ENCODE data around the gene DNMT3A.

Gene DNMT3A

GRCh38 chr2:25303633-25304236, 38.0 kb downstream of the DNMT3A start:
- DNase-seq = no peak

GRCh38 chr2:25302758-25303375, 38.9 kb downstream of the DNMT3A start:
- no peak for DNase-seq

- DNase-seq = no peak
These were observed 40.0 kb downstream of the DNMT3A start for GRCh38 chr2:25301453-25302352.

DNA sequence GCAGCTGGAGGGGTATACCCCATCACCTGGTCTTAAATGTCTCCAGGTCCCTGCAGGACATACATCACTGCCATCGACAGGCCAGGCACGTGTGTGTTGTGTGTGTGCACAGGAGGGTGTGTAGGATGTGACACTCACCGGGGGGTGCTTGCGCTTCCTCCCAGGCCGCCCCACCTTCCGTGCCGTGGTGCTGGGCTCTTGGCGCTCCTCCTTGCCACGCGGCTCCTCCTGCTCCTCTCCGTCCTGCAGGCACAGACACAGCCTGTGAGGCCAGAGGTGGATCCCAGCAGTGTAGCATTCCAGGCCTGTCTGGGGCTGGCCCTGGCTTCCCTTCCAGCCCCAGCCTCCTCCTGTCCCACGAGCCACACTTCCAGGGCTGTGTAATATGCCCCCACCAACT, 41.7 kb downstream of the DNMT3A start:
- DNase-seq = no peak

GRCh38 chr2:25298776-25299431, 42.8 kb downstream of the DNMT3A start:
- no peak for DNase-seq

- no peak for DNase-seq
These were observed 44.0 kb downstream of the DNMT3A start for GRCh38 chr2:25297738-25298137.

GRCh38 chr2:25295621-25296020, 46.1 kb downstream of the DNMT3A start:
- DNase-seq = no peak

- DNase-seq = peak; percentile 47 to 71
These were observed 46.9 kb downstream of the DNMT3A start for GRCh38 chr2:25294573-25295462.

DNA sequence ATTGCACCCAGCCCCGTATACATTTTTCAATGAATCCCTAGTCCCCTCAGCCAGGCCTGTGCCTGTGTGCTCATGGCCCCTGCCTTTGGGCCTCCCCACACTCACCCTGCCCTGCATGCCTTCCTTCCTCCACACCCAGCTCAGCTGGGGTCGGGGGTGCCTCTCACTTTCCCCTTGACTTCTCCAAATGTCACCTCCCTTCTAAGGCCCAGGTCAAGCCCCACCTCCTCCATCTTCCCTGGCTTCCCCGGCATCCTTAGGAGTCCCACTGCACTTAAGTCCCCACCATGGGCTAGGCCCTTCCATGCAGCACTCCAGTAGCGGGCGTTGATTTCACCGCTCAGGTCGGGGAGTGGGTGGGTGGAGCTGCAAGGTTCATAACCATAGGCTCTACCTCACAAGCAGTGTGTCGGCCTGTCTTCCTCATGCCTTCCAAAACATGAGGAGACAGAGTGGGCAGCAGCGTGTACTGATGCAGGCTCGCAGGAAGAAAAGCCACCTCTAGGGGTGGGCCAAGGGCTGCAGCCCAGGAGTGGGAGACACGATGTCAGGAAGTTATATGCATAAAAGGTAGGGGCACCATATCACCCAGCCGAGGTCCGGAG, 47.7 kb downstream of the DNMT3A start:
- no peak for DNase-seq

- no peak for DNase-seq
These were observed 48.6 kb downstream of the DNMT3A start for GRCh38 chr2:25293145-25293544.

DNA sequence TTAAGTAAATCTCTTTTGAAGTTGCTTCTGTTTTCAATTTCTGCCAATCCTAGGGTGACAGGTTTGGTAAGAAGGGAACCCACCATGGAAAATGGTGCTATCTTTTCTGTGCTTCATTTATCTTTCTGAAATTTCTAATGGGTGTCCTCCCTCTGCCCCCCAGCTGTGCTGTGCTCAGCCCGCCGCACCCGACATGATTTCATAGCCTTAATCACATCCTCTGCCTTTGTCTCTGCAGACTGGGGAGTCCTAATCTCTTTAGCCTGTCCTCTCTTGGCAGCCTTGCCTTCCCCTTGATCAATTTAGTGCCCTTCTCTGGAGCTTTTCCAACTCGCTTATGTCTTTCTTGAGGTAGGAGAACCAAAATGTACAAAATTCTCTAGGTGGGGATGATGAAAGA, 49.3 kb downstream of the DNMT3A start:
- DNase-seq = no peak

GRCh38 chr2:25290811-25291495, 50.8 kb downstream of the DNMT3A start:
- no peak for DNase-seq

GRCh38 chr2:25286723-25287483, 54.8 kb downstream of the DNMT3A start:
- DNase-seq = no peak

DNA sequence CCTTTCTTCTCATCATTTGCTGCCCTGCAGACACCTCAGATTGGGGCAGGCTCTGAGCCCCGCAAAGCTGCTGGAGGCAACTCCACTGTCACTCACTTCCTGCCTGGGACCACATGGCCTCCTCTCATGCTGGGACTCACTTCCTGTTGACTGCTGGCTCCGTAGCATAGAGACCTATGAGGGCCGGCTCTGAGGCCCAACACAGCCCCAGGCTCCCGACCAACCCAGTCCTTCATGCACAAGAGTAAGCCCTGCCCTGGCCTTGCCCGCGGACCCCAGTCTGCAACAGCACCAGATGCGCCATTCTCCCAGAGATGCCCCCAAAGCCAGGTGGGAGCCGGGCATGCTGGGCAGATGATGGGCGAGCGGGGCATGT, 55.7 kb downstream of the DNMT3A start:
- DNase-seq = no peak

- no peak for DNase-seq
These were observed 56.3 kb downstream of the DNMT3A start for GRCh38 chr2:25285265-25286024.

GRCh38 chr2:25284756-25285155, 57.0 kb downstream of the DNMT3A start:
- no peak for DNase-seq

DNA sequence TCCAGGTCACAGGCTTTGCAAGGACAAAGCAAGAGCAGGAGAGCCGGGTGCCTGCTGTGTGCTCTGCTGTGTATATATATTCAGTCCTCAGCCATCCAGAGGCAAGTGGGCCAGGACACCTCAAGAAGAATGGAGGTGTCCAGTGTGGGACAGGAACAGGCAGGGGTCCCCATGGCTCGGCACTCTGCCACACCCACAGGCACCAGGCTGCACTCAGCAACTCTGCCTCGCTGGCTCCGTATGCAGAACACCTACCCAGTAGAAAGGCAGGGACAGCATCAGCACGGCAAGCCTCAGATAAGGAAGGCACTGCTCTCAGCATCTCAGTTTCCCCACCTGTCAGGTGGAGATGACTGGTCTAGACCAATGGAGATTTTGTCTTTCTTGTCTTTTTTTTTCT, 57.8 kb downstream of the DNMT3A start:
- DNase-seq = no peak

GRCh38 chr2:25281941-25282340, 59.8 kb downstream of the DNMT3A start:
- no peak for DNase-seq

DNA sequence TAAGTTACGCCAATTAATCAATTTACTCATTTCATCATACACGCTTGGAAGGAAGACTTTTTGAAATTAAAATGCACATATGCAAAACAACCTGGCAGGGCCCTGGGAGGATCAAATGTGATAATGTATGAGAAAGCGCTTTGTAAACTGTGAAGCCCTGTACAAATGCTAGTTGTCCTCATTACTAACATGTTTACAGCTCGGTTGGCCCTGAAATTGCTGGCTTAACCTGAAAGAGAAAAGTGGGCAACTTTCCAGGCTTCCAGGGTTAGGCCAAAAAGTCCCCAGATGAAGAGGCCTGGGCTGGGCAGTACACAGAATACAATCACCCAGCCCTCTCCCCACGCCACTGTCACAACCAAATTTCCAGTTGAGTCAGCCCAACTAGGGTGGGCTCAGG, 60.2 kb downstream of the DNMT3A start:
- DNase-seq = no peak

Data from hippocampal formation (tissue), 2 donors.